NCI-H2196 treated with DMSO at 0.1 percent for 48 hours (cell line): ENCODE measurements around the gene FBXO31.

Experiments used
- DNase-seq: peaks from one replicate; lab custom pipeline; 2025; ENCODE audit not compliant: unreplicated experiment; lab: John Stamatoyannopoulos, UW

FBXO31 gene

GRCh38 chr16:87316923-87317749, 66.4 kb downstream of the FBXO31 start, which contains the start of gene C16orf95:
Gene C16orf95, minus strand, starts transcription at chr16:87317392. Its CDS starts 150 bp downstream, at chr16:87317242.
- DNase-seq = peak; percentile 63

GRCh38 chr16:87316450-87316922, 67.1 kb downstream of the FBXO31 start:
- no peak for DNase-seq

GRCh38 chr16:87314990-87315420, 68.6 kb downstream of the FBXO31 start:
- no peak for DNase-seq

- DNase-seq = no peak
Measured at GRCh38 chr16:87312008-87312407, 71.6 kb downstream of the FBXO31 start.

- DNase-seq = no peak
Measured at GRCh38 chr16:87311387-87311786, 72.2 kb downstream of the FBXO31 start.

- no peak for DNase-seq
Measured at GRCh38 chr16:87310610-87311009, 73.0 kb downstream of the FBXO31 start.

GRCh38 chr16:87309620-87310525, 73.7 kb downstream of the FBXO31 start:
- no peak for DNase-seq

- DNase-seq = no peak
Measured at GRCh38 chr16:87308826-87309225, 74.8 kb downstream of the FBXO31 start.

- DNase-seq = no peak
Measured at GRCh38 chr16:87306516-87306915, 77.1 kb downstream of the FBXO31 start.

GRCh38 chr16:87305505-87306391, 77.8 kb downstream of the FBXO31 start:
- no peak for DNase-seq

- no peak for DNase-seq
Measured at GRCh38 chr16:87304951-87305350, 78.6 kb downstream of the FBXO31 start.

- DNase-seq = no peak
Measured at GRCh38 chr16:87303962-87304521, 79.5 kb downstream of the FBXO31 start.

GRCh38 chr16:87303431-87303930, 80.1 kb downstream of the FBXO31 start:
- DNase-seq = no peak

- no peak for DNase-seq
Measured at GRCh38 chr16:87298857-87299465, 84.6 kb downstream of the FBXO31 start.

- DNase-seq = no peak
Measured at GRCh38 chr16:87297918-87298631, 85.5 kb downstream of the FBXO31 start.

- DNase-seq = no peak
Measured at GRCh38 chr16:87297407-87297806, 86.2 kb downstream of the FBXO31 start.

GRCh38 chr16:87295661-87296531, 87.7 kb downstream of the FBXO31 start:
- DNase-seq = no peak

GRCh38 chr16:87295259-87295658, 88.3 kb downstream of the FBXO31 start:
- DNase-seq = no peak
